ENCODE data around the gene GMPR2. TPM values are rescaled to one million over a fixed set of nuclear protein-coding genes. Genes with fewer than 3 reads are reported as not detected.

The GMPR2 gene
- total RNA-seq, 1 experiment from 2014 or later, result 98.2 TPM

DNA sequence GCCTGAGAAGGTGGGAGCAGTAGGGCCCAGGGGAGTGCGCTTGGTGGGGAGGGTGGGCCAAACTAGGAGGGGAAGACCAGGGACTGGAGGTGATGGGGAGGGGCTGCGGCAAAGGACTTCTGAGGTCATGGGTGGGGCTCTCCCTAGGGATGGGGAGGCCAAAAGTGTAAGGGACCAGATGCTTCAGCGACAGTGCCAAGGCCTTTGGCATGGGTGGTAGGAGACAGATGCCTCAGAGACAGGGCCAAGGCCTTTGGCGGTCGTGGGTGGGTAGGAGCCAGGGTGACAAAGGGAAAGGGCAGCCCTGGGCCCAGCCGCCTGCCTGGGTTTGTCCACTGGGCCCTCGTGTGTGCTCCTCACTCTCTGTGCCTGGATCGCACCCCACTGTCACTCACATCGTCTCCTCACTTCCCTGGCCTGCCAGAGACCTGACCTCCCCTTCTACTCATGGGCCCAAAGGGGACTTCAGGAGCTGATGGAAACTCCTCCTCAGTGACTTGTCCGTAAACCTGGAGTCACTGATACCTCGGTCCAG, 51.8 kb downstream of the GMPR2 start:
- no peak for DNase-seq (ENCODE audit: low spot score)

DNA sequence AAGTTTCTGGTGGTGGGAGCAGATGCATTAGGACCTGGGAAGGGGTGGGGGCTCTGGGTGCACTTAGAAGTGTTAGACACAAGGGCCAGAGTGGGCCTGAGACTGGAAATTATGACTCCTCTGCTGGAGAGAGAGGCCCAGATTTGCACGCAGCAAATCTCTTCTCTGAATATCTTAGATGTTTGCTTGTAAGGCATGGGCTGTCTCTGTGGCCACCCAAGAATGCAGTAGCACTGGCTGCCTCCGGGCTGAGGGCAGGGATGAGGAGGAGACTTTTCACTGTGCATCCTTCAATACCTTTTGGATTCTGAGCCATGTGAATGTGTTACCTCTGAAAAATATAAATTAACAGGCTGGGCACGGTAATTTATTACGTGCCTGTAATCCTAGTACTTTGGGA, 52.6 kb downstream of the GMPR2 start:
- DNase-seq (ENCODE audit: low spot score), result no peak

DNA sequence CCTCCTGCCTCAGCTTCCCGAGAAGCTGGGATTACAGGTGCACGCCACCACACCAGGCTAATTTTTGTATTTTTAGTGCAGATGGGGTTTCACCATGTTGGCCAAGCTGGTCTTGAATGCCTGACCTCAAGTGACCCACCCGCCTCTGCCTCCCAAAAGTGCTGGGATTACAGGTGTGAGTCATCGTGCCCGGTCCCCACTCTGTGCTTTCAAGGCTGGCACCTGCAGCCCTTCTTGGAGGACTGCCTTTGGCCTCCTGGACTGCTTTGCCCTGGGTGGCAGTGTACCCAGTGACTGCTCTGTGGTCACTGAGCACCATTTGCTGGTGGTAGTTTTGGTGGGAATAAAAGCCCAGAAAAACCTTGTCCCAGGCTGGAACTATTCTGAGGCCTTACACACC, 54.3 kb downstream of the GMPR2 start:
- DNase-seq (ENCODE audit: low spot score), result no peak

Other genes with a start within 250 kb of the GMPR2 start
- gene DHRS4L2, start 244.0 kb upstream of the GMPR2 start, total RNA-seq (2014; rRNA removed; shearing (Covaris generic)), result 5.5 and 12.0 TPM in 2 replicates
- gene CARMIL3, start 180.9 kb upstream of the GMPR2 start, total RNA-seq (2014; rRNA removed; shearing (Covaris generic)), result 0.14 TPM in 1 of 2 replicates, not detected in the other
- gene CPNE6, start 161.4 kb upstream of the GMPR2 start, total RNA-seq (2014; rRNA removed; shearing (Covaris generic)), result not detected in 2 replicates
- gene PCK2, start 138.6 kb upstream of the GMPR2 start, total RNA-seq (2014; rRNA removed; shearing (Covaris generic)), result 14.3 and 16.0 TPM in 2 replicates
- 53.4 and 78.4 TPM in 2 replicates for gene DCAF11, start 118.2 kb upstream of the GMPR2 start, total RNA-seq (2014; rRNA removed; shearing (Covaris generic))
- 1.0 and 1.6 TPM in 2 replicates for gene NRL, start 118.0 kb upstream of the GMPR2 start, total RNA-seq (2014; rRNA removed; shearing (Covaris generic))
- not detected in 2 replicates for gene FITM1, start 102.3 kb upstream of the GMPR2 start, total RNA-seq (2014; rRNA removed; shearing (Covaris generic))
- gene PSME1, start 96.7 kb upstream of the GMPR2 start, total RNA-seq (2014; rRNA removed; shearing (Covaris generic)), result 584 and 638 TPM in 2 replicates
- gene EMC9, start 91.3 kb upstream of the GMPR2 start, total RNA-seq (2014; rRNA removed; shearing (Covaris generic)), result 26.7 and 38.1 TPM in 2 replicates
- gene PSME2, start 86.3 kb upstream of the GMPR2 start, total RNA-seq (2014; rRNA removed; shearing (Covaris generic)), result 346 and 383 TPM in 2 replicates
- gene RNF31, start 85.4 kb upstream of the GMPR2 start, total RNA-seq (2014; rRNA removed; shearing (Covaris generic)), result 44.3 and 107 TPM in 2 replicates
- 75.0 and 84.3 TPM in 2 replicates for gene IRF9, start 71.7 kb upstream of the GMPR2 start, total RNA-seq (2014; rRNA removed; shearing (Covaris generic))
- 0.14 and 0.54 TPM in 2 replicates for gene REC8, start 60.8 kb upstream of the GMPR2 start, total RNA-seq (2014; rRNA removed; shearing (Covaris generic))
- gene IPO4, start 44.1 kb upstream of the GMPR2 start, total RNA-seq (2014; rRNA removed; shearing (Covaris generic)), result 42.7 and 49.3 TPM in 2 replicates
- 96.0 and 96.4 TPM in 2 replicates for gene TM9SF1, start 37.5 kb upstream of the GMPR2 start, total RNA-seq (2014; rRNA removed; shearing (Covaris generic))
- gene TSSK4, start 27.2 kb upstream of the GMPR2 start, total RNA-seq (2014; rRNA removed; shearing (Covaris generic)), result not detected in 2 replicates
- 61.1 and 66.9 TPM in 2 replicates for gene CHMP4A, start 19.4 kb upstream of the GMPR2 start, total RNA-seq (2014; rRNA removed; shearing (Covaris generic))
- gene MDP1, start 16.9 kb upstream of the GMPR2 start, total RNA-seq (2014; rRNA removed; shearing (Covaris generic)), result 35.6 and 36.7 TPM in 2 replicates
- 314 and 338 TPM in 2 replicates for gene NEDD8, start 562 bp upstream of the GMPR2 start, total RNA-seq (2014; rRNA removed; shearing (Covaris generic))
- 52.2 and 52.3 TPM in 2 replicates for gene TINF2, start 9.7 kb downstream of the GMPR2 start, total RNA-seq (2014; rRNA removed; shearing (Covaris generic))
- 0.12 and 0.74 TPM in 2 replicates for gene TGM1, start 30.2 kb downstream of the GMPR2 start, total RNA-seq (2014; rRNA removed; shearing (Covaris generic))
- 15.1 and 18.9 TPM in 2 replicates for gene RABGGTA, start 38.7 kb downstream of the GMPR2 start, total RNA-seq (2014; rRNA removed; shearing (Covaris generic))
- gene DHRS1, start 66.9 kb downstream of the GMPR2 start, total RNA-seq (2014; rRNA removed; shearing (Covaris generic)), result 5.8 and 6.0 TPM in 2 replicates
- gene NOP9, start 66.9 kb downstream of the GMPR2 start, total RNA-seq (2014; rRNA removed; shearing (Covaris generic)), result 5.7 and 6.3 TPM in 2 replicates
- gene CIDEB, start 75.0 kb downstream of the GMPR2 start, total RNA-seq (2014; rRNA removed; shearing (Covaris generic)), result not detected in 2 replicates
- 0.33 and 0.45 TPM in 2 replicates for gene LTB4R2, start 77.2 kb downstream of the GMPR2 start, total RNA-seq (2014; rRNA removed; shearing (Covaris generic))
- gene LTB4R, start 78.6 kb downstream of the GMPR2 start, total RNA-seq (2014; rRNA removed; shearing (Covaris generic)), result 0.39 and 0.41 TPM in 2 replicates
- gene ADCY4, start 102.1 kb downstream of the GMPR2 start, total RNA-seq (2014; rRNA removed; shearing (Covaris generic)), result not detected in 2 replicates
- gene RIPK3, start 107.1 kb downstream of the GMPR2 start, total RNA-seq (2014; rRNA removed; shearing (Covaris generic)), result not detected in 2 replicates
- 7.1 and 9.5 TPM in 2 replicates for gene NFATC4, start 135.3 kb downstream of the GMPR2 start, total RNA-seq (2014; rRNA removed; shearing (Covaris generic))
- gene NYNRIN, start 166.1 kb downstream of the GMPR2 start, total RNA-seq (2014; rRNA removed; shearing (Covaris generic)), result 0.14 and 0.21 TPM in 2 replicates
- 0.08 and 0.29 TPM in 2 replicates for gene CBLN3, start 196.7 kb downstream of the GMPR2 start, total RNA-seq (2014; rRNA removed; shearing (Covaris generic))
- 12.8 and 15.0 TPM in 2 replicates for gene KHNYN, start 197.0 kb downstream of the GMPR2 start, total RNA-seq (2014; rRNA removed; shearing (Covaris generic))
- gene SDR39U1, start 209.8 kb downstream of the GMPR2 start, total RNA-seq (2014; rRNA removed; shearing (Covaris generic)), result 8.6 and 11.3 TPM in 2 replicates